ENCODE measurements around the gene CHN2.

GRCh38 chr7:29277436-29278215, 83.1 kb downstream of the CHN2 start:
- TF ChIP-seq CTCF (IDR thresholded peaks at IDR 0.05 in 8 of 11, conservative IDR thresholded peaks at IDR 0.05 in 3 of 11) = no peak
- TF ChIP-seq POLR2A (IDR thresholded peaks at IDR 0.05) = no peak

All from spleen (tissue), 7 donors.